KOPT-K1 (cell line): ENCODE results near the gene CASZ1.

ENCODE experiments used
- H3K27ac ChIP-seq: fragments of 200-600 bp; sonication (generic); 2 replicates; pipeline ENCODE4 v1.5.1; 2016; ENCODE audit warnings: antibody characterized with exemption, mild to moderate bottlenecking, low read depth, low read length; ENCODE audit not compliant: poor library complexity, severe bottlenecking
- H3K36me3 ChIP-seq: fragments of 200-600 bp; sonication (generic); 2 replicates; pipeline ENCODE4 v1.5.1; 2017; ENCODE audit warnings: antibody characterized with exemption, mild to moderate bottlenecking, low read length, moderate library complexity; ENCODE audit not compliant: insufficient read depth
- H3K9me3 ChIP-seq: fragments of 200-600 bp; sonication (generic); 2 replicates; pipeline ENCODE4 v1.5.1; 2017; ENCODE audit warnings: antibody characterized with exemption, low read length, mild to moderate bottlenecking; ENCODE audit not compliant: insufficient read depth, poor library complexity, severe bottlenecking

The CASZ1 gene

DNA sequence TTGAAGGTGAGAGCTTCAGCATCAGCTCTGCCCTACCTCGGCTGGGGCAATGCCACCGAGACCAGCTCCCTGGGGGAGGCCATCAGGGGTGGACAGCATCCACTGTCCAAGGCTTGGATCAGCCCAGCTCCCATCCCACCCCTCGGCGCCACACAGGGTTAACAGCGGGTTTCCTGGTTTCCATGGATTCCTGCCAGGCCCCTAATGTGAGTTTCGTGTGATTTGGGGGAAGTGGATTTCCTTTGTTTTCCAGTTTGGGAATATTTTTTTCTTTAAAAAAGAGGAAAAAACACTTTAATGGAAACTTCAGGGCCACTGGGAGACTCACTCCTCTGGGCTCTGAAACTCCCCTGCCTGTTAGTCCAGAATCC, 34.3 kb downstream of the CASZ1 start:
- H3K9me3 ChIP-seq: no peaks in the 10 kb centered on the region
- H3K36me3 ChIP-seq: no peaks in the 10 kb centered on the region
- H3K27ac ChIP-seq: no peak overlapping the region

DNA sequence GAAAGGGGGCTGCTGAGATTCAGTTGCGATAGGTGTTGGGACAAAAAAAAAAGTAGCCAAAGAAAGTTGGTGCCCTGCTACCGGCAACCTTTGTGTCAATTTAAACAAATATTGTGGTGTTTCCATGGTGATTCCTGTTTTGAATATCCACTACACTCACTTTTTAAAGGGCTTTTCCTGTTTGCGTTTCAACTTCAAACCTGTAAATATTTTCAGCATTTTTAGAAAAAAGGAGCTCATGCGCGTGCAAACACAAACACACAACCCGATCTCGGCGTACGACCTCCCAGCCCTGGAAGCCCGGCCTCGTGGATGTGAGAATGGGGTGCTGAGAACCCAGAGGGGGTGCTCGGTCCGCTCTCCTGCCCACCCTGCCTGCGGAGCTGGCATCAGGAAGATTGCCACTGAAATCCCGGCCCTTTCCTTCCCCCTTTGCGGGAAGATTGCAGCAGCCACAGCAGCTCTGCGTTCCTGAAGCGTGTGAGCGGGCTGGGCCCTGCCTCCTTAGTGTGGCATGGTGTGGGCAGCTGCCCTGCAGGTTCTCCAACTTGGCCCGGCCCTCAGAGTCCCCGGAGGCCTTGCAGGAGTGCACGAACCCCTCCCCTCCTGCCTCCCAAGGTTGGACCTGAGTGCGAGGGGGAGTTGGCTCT, 34.8 kb downstream of the CASZ1 start:
- H3K9me3 ChIP-seq: no peaks in the 10 kb centered on the region
- no peak overlapping the region for H3K27ac ChIP-seq
- H3K36me3 ChIP-seq: no peaks in the 10 kb centered on the region

DNA sequence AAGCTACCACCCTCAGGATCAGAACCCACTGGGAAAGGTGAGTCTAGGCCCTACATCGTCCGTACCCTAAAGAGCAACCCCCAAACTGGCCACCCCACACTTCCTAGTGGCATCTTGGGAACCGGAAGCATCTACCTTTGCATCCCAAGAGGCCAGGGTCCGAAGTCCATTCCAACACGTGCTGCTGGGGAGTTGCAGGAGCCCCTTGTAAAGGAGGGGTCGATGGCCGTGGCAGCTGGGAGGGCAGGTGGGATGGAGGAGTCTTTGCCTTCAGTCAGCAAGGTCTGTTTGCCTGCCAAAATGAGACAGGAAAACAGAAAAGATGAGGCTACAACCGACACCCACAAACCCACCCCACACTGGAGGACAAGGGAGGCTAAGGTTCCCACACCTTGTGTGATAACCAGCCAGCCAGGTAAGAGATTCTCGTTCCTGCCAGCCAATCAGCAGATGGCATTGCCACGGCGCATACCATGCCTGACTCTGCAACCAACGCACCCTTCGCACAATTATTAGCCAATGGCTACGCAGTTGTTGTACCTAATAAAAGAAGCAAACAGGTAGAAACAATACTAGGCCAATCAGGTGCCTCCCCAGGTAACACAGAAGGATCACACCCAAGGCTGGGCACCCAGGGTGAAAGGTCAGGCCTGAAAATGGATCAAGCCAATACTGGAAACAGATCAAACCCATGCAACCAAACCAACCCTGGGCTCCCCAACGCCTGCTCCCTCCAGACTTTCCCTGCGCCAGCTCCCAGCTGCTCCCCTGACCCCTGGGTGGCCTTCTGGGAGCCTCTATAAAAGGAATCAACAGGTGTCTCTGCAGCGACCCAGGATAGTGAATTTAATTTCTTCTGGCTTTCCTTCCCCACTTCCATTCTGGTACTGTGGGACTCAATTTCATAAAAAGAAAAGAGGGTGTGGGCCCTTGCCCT, 35.6 kb downstream of the CASZ1 start:
- no peaks in the 10 kb centered on the region for H3K36me3 ChIP-seq
- H3K27ac ChIP-seq: no peak overlapping the region
- H3K9me3 ChIP-seq: no peaks in the 10 kb centered on the region

DNA sequence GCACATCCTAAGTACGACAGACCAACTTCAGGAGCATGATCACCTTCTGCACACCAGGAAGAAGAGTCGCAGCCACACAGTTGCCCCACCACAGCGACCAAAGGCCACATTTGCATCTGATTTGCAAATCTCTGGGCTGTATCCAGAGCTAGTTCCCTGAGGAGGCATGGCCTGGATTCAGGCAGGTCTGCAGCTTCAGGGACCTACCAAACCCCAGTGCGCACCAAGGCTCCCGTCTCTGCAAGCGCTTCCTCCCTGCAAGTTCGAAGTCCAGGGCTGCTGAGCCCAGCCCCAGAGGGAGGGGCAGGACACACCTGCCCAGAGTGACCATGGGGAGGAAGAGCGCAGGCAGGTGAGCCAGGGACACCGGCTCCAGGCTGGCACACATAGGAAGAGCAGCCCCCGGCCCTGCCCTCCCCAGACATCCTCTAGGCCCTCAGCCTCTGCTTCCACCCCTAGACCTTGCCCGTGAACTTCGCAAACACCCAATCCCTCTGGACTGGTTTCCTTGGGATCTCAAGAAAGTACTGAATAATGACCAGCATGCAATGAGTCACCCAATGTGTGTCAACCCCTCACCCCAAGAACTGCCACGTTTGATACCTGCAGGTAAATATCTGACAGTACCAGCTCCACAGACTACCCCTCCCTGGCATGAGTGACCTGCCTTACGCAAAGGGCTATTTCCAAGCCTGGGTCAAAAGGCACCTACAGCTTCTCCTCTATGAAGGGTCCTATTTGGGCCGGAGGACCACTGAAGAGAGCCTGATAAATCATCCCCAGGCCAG, 36.8 kb downstream of the CASZ1 start:
- Histone ChIP-seq H3K9me3 (no peaks in the 10 kb centered on the region), H3K27ac (no peak overlapping the region), H3K36me3 (no peaks in the 10 kb centered on the region)

DNA sequence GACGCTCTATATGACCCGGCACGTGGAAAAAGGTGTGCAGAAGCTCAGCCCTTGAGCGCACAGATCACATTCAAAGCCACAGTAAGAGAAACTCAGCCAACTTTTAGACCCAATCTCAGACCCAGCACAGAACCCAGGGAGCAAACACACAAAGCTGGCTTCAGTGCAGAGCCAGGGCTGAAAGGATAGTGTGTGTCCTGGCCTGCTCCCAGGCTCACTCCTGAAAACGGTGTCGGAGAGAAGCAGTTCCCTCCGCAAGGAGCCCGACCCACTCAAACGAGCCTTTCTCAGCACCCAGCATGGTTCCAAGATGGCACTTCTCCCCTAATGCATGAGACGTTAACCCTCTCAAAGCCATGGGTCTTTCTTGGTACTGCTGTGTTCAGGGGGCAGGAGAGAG, 39.6 kb downstream of the CASZ1 start:
- Histone ChIP-seq H3K27ac (no peak overlapping the region), H3K9me3 (no peaks in the 10 kb centered on the region), H3K36me3 (no peaks in the 10 kb centered on the region)

DNA sequence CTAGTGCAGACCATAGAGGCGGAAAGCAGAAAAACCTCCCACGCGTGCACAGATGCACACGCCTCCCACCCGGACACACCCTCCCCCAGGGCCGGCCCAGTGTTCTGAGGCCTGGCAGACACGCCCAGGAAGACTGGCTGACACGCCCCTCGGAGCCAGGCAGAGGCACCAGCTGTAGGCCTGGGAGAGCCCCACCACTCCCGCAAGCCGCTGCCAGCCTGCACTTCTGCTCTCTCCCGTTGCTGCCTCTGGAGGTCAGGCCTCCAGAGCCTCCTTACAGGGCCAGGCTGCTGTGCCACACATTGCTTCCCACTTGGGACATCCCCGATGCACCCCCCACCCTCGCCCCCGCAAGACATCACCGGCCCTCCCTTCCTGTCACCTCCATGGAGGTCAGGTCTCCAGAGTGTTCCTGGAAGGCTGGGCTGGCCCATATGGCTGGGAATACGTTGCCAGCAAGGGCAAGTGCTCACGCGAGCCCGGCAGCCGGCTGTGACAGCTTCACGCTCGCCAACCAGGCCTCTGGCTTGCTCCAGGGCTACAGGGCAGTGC, 40.4 kb downstream of the CASZ1 start:
- no peaks in the 10 kb centered on the region for H3K9me3 ChIP-seq
- H3K27ac ChIP-seq: no peak overlapping the region
- H3K36me3 ChIP-seq: no peaks in the 10 kb centered on the region

DNA sequence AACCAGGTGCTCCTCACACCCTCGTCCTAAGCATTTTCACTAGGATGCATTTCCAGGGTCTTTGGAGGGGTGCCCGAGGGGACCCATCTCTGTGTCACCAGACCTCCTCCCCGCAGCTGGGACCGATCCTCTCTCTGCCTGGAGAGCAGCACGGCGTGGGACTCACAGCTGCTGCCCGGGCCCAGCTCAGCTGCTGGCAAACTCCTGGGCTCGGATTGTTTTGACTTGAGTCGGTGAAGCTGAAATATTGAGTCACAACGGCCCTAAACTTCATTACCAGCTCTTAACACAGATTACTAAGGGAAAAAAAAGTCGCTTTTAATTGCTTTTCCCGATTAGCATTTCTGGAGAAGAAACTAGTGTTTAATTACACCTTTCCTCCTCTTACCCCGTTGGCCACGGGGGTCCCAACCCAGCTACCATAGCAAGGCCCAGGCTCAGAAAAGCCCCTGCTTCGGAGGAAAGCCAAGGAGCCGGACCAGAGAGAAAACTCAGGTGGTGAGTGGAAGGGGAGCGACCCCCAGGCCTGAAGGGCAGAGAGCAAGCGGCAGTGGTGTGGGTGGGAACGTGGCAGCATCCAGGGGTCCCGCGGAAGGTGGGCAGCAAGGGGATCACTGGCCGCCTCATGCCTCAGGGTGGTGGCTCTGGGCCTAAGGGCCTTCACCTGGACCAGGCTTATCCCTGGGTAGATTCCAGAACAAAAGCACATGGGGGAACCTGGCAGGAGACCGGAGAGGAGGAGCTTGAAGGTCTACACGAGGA, 41.7 kb downstream of the CASZ1 start:
- Histone ChIP-seq H3K36me3 (no peaks in the 10 kb centered on the region), H3K9me3 (no peaks in the 10 kb centered on the region), H3K27ac (no peak overlapping the region)

DNA sequence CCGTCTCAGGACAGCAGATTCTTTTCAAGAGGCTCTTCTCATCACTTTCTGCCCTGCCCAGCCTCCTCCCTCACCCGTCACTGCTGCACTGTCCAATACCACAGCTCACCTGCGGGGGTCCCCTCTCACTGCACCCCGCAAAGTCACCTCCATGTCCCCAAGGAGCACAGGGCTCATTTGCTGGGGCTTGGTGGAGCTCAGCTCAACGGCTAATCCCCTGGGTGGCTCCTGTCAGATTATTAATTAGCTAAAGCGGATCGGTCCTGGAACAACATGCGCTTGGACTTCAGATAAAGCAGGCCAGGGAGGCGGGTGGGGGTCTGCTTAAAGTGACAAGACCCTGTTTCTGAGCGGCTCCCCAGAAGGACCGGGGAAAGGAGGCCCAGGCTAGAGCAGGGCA, 43.1 kb downstream of the CASZ1 start:
- H3K36me3 ChIP-seq: no peaks in the 10 kb centered on the region
- no peaks in the 10 kb centered on the region for H3K9me3 ChIP-seq
- no peak overlapping the region for H3K27ac ChIP-seq

DNA sequence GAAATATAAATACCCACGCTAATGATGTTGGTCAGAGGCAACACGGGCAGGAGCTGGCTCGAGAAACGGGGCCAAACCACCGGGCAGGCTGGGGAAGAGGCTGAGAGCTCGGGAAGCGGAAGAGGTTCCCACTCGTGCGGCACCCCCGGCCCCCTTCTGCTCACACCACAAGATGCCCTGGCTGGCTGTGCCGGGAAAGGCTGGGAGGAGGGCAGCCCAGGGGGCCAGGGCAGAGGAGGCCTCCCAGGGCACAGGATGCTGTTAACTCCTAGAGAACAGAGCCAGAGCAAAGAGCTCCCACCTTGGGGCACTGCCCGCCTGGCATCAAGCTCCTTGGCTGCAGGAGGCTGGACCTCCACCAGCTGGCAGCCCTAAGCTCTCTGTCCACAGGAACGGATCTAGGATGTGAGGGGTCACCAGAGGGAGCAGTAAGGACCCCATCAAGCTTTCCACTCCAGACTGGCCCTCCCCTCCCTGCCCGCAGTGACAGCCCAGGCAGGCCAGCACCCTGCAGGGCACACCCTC, 44.8 kb downstream of the CASZ1 start:
- Histone ChIP-seq H3K27ac (no peak overlapping the region), H3K9me3 (no peaks in the 10 kb centered on the region), H3K36me3 (no peaks in the 10 kb centered on the region)

DNA sequence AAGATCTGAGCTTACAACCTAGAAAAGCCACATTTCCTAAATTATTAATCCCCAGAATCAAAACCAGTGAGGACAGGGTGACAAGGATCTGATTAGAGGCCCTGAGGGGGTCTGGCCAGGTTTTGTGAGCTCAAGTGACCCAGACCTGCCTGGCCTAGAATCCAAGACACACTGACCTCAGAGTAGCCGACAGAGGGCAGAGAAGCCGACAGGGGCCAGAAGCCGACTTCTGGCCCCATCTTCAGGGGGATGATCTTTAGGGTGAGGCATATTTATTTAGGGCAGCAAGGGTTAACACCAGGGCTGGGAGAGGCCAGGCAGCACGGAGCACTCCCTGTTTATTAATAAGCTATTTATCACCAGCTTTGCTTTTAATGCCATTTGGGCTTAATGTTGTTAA, 45.3 kb downstream of the CASZ1 start:
- no peaks in the 10 kb centered on the region for H3K36me3 ChIP-seq
- H3K9me3 ChIP-seq: no peaks in the 10 kb centered on the region

DNA sequence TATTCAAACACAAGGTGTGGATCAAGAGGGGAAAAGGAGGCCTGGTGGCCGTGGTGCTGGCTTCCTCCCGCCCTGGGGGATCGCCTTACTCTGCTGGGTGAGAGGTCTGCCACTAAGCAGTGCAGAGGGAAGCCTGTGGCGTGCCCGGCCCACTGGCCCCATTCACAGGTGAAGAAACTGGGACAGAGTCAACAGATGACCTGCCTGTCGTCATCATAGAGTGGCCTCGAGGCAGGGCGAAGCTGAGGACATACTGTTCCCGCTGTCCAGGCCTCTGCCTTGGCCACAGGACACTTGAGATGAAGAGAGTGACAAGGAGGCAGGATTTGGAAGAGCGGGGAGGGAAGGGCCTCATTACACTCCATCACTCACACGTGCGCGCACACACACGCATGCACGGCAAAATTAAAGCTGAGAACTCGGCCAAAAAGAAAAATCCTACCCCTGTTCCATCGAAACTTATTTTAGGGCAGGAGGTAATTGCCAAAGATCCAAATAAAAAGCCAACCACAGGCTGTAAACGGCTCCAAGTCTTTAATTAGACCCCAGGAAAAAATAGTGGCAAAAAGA, 50.5 kb downstream of the CASZ1 start:
- no peaks in the 10 kb centered on the region for H3K9me3 ChIP-seq
- H3K27ac ChIP-seq: no peak overlapping the region
- no peaks in the 10 kb centered on the region for H3K36me3 ChIP-seq

More for the DNA sequence above, 45.3 kb downstream of the CASZ1 start:
- no peak overlapping the region for H3K27ac ChIP-seq

DNA sequence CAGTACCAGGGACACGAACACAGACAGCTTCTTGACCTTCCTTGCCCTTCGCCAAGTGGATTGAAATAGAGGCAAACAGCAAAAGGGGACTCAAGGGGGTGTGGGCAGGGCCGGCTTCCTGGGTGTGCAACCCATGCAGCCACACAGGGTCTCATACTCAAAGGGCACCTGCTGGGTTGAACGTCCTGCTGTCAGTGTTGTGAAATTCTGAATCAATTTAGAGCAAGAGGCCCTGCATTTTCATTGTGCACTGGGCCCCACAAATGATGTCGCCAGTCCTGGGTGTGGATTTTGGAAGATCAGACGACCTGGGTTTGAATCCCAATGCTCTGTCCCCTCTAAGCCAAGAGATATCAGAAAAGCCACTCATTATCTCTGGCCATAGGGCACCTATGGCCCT, 51.1 kb downstream of the CASZ1 start:
- H3K27ac ChIP-seq: no peak overlapping the region
- no peaks in the 10 kb centered on the region for H3K36me3 ChIP-seq
- H3K9me3 ChIP-seq: no peaks in the 10 kb centered on the region

DNA sequence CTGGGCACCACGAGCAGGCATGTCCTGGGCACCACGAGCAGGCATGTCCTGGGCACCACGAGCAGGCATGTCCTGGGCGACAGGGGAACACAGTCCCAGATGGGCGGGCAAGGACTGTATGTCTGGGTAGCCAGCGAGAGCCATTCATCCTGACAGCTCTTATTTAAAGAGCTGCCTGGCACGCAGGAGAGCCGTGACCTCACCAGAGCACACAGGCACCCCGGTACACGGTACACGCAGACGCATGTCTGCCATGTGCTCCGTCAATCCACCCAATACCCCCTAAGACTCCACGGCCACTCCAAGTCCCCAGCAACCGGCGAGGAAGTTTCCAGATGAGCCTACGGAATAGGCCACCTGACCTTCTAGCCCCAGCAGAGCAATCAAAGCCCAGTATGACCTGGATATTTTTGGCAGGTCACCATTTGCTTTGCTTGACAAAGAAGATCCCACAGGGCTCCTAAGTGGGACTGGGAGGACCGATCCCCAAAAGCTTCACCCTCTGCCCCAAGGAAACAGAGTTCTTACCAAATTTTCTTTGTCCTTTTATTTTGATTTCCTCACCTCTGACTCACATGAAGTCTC, 51.7 kb downstream of the CASZ1 start:
- Histone ChIP-seq H3K9me3 (no peaks in the 10 kb centered on the region), H3K36me3 (no peaks in the 10 kb centered on the region), H3K27ac (no peak overlapping the region)

DNA sequence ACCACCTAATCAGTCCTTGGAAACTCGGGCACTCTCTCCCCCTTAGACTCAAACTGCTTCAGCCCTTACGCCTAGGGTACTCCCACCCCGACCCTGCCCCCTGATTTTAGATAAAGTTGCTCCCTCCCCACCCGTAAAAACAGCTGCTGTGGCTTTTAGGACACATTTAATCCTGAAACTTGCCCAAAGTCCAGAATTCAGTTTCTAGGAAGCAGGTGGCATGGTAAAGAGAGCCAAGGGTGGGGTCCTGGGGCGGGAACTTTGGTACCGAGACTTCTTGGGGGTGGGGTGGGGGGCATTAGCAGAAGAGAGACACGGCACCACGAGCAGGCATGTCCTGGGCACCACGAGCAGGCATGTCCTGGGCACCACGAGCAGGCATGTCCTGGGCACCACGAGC, 52.4 kb downstream of the CASZ1 start:
- Histone ChIP-seq H3K36me3 (no peaks in the 10 kb centered on the region), H3K9me3 (no peaks in the 10 kb centered on the region), H3K27ac (no peak overlapping the region)
